Esophagus squamous epithelium (tissue), 4 donors: ENCODE results near the gene FAM187B.

ENCODE experiments used
- CTCF ChIP-seq, 6 experiments: fragments of 450-650 bp in 4 of 6; fragments of 200-600 bp in 2 of 6; sonication (generic) in 2 of 6; IDR thresholded peaks; one replicate each; pipeline ENCODE4 v1.5.1; 2016 to 2019; ENCODE audit warnings: antibody characterized with exemption in 6 of 6, mild to moderate bottlenecking in 4 of 6, moderate library complexity in 4 of 6
- POLR2A ChIP-seq, 4 donors: fragments of 450-650 bp; IDR thresholded peaks; one replicate each; pipeline ENCODE4 v1.6.1; 2017; ENCODE audit warnings: antibody characterized with exemption in 4 of 4, mild to moderate bottlenecking in 4 of 4, moderate library complexity in 3 of 4

- TF ChIP-seq CTCF (IDR thresholded peaks at IDR 0.05) (no peak), POLR2A (IDR thresholded peaks at IDR 0.05) (no peak)
Observed at GRCh38 chr19:35206855-35207254, 21.7 kb downstream of the FAM187B start.
